GM12878 (cell line): ENCODE data around the gene AK8. TPM values are rescaled to one million over a fixed set of nuclear protein-coding genes. Genes with fewer than 3 reads are reported as not detected.

Experiments
- ATAC-seq: fragments of 200-7000 bp; cut with Tn5 transposase; 3 replicates; pipeline ENCODE4 v1.9.1; 2020; ENCODE audit warnings: mild to moderate bottlenecking, moderate library complexity
- BruUV-seq: library from RNA; stranded (reverse); fragments of 400-500 nt; replicated peaks from 2 replicates; lab custom pipeline; 2021; lab: Mats Ljungman, UMichigan
- CTCF ChIA-PET: fragments of 300-600 bp; sonication (Branson Sonifier 250); formaldehyde crosslinking; extraction: SDS; loops from one replicate; lab custom pipeline; 2021; ENCODE audit warnings: inconsistent platforms; lab: Yijun Ruan, JAX
- POLR2A ChIA-PET: fragments of 350-600 bp; formaldehyde crosslinking; extraction: SDS; loops from one replicate; lab custom pipeline; 2021; ENCODE audit warnings: inconsistent platforms; lab: Charles Lee
- RAD21 ChIA-PET: fragments of 300-600 bp; sonication (Branson Sonifier 250); formaldehyde crosslinking; loops from one replicate; lab custom pipeline; 2023; ENCODE audit warnings: antibody characterized with exemption; ENCODE audit not compliant: unreplicated experiment; lab: Charles Lee
- SMC1A ChIA-PET: fragments of 300-600 bp; sonication (Branson Sonifier 250); formaldehyde crosslinking; loops from one replicate; lab custom pipeline; 2023; ENCODE audit not compliant: unreplicated experiment, uncharacterized antibody; lab: Charles Lee
- DNase-seq: peaks from one replicate; pipeline ENCODE4 v3.0.0-alpha.2; 2011; ENCODE audit warnings: low read depth, low spot score
- FAIRE-seq: peaks from 3 replicates; lab custom pipeline; 2011; peaks lifted over from hg19 to GRCh38; lab: Jason Lieb, UNC
- H2AFZ ChIP-seq: 2 replicates; pipeline ENCODE4 v1.6.0; 2011; ENCODE audit warnings: low read depth, low read length, control low read depth; ENCODE audit not compliant: control insufficient read depth
- H3K27ac ChIP-seq: 2 replicates; pipeline ENCODE4 v1.5.1; 2011; ENCODE audit warnings: control low read depth; ENCODE audit not compliant: control insufficient read depth, insufficient read depth
- H3K27me3 ChIP-seq, 2 experiments: replicated peaks in 1 of 2; 2 replicates each; pipeline versions ENCODE4 v1.6.0 to v1.6.1; 2011; ENCODE audit warnings: low read length in 1 of 2; ENCODE audit not compliant: control insufficient read depth in 2 of 2, insufficient read depth in 2 of 2
- H3K36me3 ChIP-seq, 2 experiments: 2 replicates each; pipeline ENCODE4 v1.5.1; 2011; ENCODE audit warnings: low read length in 1 of 2; ENCODE audit not compliant: control insufficient read depth in 2 of 2, insufficient read depth in 2 of 2
- H3K4me1 ChIP-seq: 2 replicates; pipeline ENCODE4 v1.6.1; 2011; ENCODE audit warnings: mild to moderate bottlenecking, low read length, moderate library complexity, mixed read lengths; ENCODE audit not compliant: control insufficient read depth, insufficient read depth
- H3K4me2 ChIP-seq: 2 replicates; pipeline ENCODE4 v1.6.0; 2011; ENCODE audit warnings: control low read depth; ENCODE audit not compliant: control insufficient read depth, insufficient read depth
- H3K4me3 ChIP-seq: fragments of 200-600 bp; sonication (generic); 2 replicates; pipeline ENCODE4 v1.5.1; 2016
- H3K79me2 ChIP-seq: 2 replicates; pipeline ENCODE4 v1.6.0; 2011; ENCODE audit warnings: low read length; ENCODE audit not compliant: control insufficient read depth, insufficient read depth
- H3K9ac ChIP-seq: 2 replicates; pipeline ENCODE4 v1.8.0; 2011; ENCODE audit warnings: low read length, control low read depth, mixed read lengths; ENCODE audit not compliant: control insufficient read depth, insufficient read depth
- H3K9me3 ChIP-seq: replicated peaks from 3 replicates; pipeline ENCODE4 v1.5.1; 2011; ENCODE audit warnings: mild to moderate bottlenecking, low read length; ENCODE audit not compliant: control insufficient read depth, insufficient read depth
- H4K20me1 ChIP-seq: 2 replicates; pipeline ENCODE4 v1.6.0; 2011; ENCODE audit not compliant: control insufficient read depth, insufficient read depth
- BRCA1 ChIP-seq: IDR thresholded peaks from 2 replicates; pipeline ENCODE4 v1.6.1; 2011; ENCODE audit warnings: low read depth, low read length, improper control_type of control experiment
- CHD2 ChIP-seq: IDR thresholded peaks from 2 replicates; pipeline ENCODE4 v1.6.1; 2011; ENCODE audit warnings: low read depth, low read length, improper control_type of control experiment, borderline replicate concordance
- CREM ChIP-seq: IDR thresholded peaks from 2 replicates; pipeline ENCODE4 v1.6.1; 2014; ENCODE audit warnings: antibody characterized with exemption, low read depth
- EGR1 ChIP-seq, 2 experiments: IDR thresholded peaks; 1 replicate in 1 of 2; 2 replicates in 1 of 2; pipeline ENCODE4 v1.6.1; 2011 to 2012; ENCODE audit warnings: low read depth in 2 of 2, low read length in 2 of 2, borderline replicate concordance in 1 of 2, mild to moderate bottlenecking in 1 of 2, moderate library complexity in 1 of 2
- MTA2 ChIP-seq: fragments of 450-650 bp; IDR thresholded peaks from 2 replicates; pipeline ENCODE4 v1.6.1; 2016; ENCODE audit warnings: low read depth, mild to moderate bottlenecking, moderate library complexity
- POLR2A ChIP-seq: IDR thresholded peaks from 2 replicates; pipeline ENCODE4 v1.6.1; 2011; ENCODE audit warnings: low read depth, mild to moderate bottlenecking, low read length
- RB1 ChIP-seq: fragments of 450-650 bp; formaldehyde crosslinking; IDR thresholded peaks from 2 replicates; pipeline ENCODE4 v1.6.1; 2017; ENCODE audit warnings: mild to moderate bottlenecking, borderline replicate concordance
- SMAD5 ChIP-seq: IDR thresholded peaks from 2 replicates; pipeline ENCODE4 v1.6.1; 2016; ENCODE audit warnings: antibody characterized with exemption, low read depth
- SREBF1 ChIP-seq: IDR thresholded peaks from 2 replicates; pipeline ENCODE4 v1.6.1; 2012; ENCODE audit warnings: mild to moderate bottlenecking, low read length
- ZNF207 ChIP-seq: fragments of 450-650 bp; IDR thresholded peaks from 2 replicates; pipeline ENCODE4 v1.6.1; 2014; ENCODE audit warnings: antibody characterized with exemption, mild to moderate bottlenecking, borderline replicate concordance
- WGBS: methylation state at CpG from one replicate; pipeline ENCODE4 v1.1.6; 2016; ENCODE audit warnings: low lambda C conversion rate; ENCODE audit not compliant: insufficient replicate concordance, insufficient coverage; ENCODE audit errors: missing lambda C conversion rate; 5-methylcytosine and 5-hydroxymethylcytosine counted together
- in situ Hi-C: fragments of 300-500 bp; cut with MboI; formaldehyde crosslinking; loops from 9 replicates; pipeline ENCODE4 v1.14.3; 2018; ENCODE audit warnings: mixed read lengths
- intact Hi-C: fragments of 100-400 bp; cut with micrococcal nuclease; formaldehyde crosslinking; loops from one replicate; pipeline ENCODE4 v1.14.2; 2022; ENCODE audit not compliant: unreplicated experiment
- polyA plus RNA-seq, 11 experiments: library from polyadenylated mRNA; depleted of rRNA in 4 of 11; unstranded in 6 of 11; stranded (reverse) in 5 of 11; fragments of >200 nt; fragmentation: Nextera tagmentation in 4 of 11; fragmentation: Illumina TruSeq in 1 of 11; extraction: Ambion mirVana in 4 of 11; extraction: Trizol in 1 of 11; gene quantifications; 1 replicate in 1 of 11; 2 replicates in 10 of 11; pipeline versions ENCODE4 v1.2.1 to v1.2.3, GENCODE V29; 2011 to 2016; ENCODE audit warnings: inconsistent platforms in 2 of 11, missing spikeins in 2 of 11, low read depth in 1 of 11
- total RNA-seq, 4 experiments: library from RNA; depleted of rRNA in 3 of 4; stranded (reverse); fragments of >200 nt in 3 of 4; fragmentation: Illumina TruSeq in 1 of 4; extraction: Trizol in 1 of 4; gene quantifications; 2 replicates each; pipeline versions ENCODE4 v1.2.1 to v1.2.3, GENCODE V29; 2013 to 2021
- TF ChIP-seq, protein P1 (sequence below): IDR thresholded peaks from 2 replicates; pipeline ENCODE4 v1.6.1; 2012; ENCODE audit warnings: improper control_type of control experiment, low read depth, low read length; ENCODE audit not compliant: insufficient replicate concordance
- TF ChIP-seq, protein P2 (sequence below): IDR thresholded peaks from 2 replicates; pipeline ENCODE4 v1.6.1; 2012; ENCODE audit warnings: low read length, inconsistent platforms
- TF ChIP-seq, protein P3 (sequence below): fragments of 450-650 bp; conservative IDR thresholded peaks from 2 replicates; pipeline ENCODE4 v1.6.1; 2017; ENCODE audit warnings: mild to moderate bottlenecking, moderate library complexity

The AK8 gene
- total and polyA plus RNA-seq, 10 of the 15 experiments (the other 5 are each of a cell fraction or from before 2014, with no cell fraction given), result 0.03 to 0.12 (median 0.06) TPM; not detected in 5

DNA sequence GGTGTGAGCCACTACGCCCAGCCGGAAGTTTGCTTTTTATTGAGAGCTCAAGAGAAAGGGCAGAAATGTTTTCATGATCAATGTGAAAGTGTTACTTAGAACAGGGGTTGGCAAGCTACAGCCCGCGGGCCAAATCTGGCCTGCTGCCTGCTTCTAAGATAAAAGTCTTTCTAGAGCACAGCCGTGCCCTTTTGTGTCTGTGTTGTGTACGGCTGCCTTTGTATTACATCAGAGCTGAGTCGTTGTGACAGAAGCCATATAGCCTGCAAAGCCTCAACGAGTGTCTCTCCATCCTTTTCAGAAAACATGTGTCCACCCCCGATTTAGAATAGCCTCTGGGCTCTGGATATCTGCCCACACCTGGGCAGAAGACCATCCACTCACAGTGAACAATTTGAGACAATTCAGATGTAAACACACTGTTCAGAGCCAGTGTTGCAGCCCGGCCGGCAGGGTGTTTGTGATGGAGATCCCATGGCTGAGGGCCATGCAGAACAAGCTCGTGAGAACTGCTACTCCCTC lies 28.8 kb downstream of the AK8 start (continued):
- TF ChIP-seq, protein P1, sequence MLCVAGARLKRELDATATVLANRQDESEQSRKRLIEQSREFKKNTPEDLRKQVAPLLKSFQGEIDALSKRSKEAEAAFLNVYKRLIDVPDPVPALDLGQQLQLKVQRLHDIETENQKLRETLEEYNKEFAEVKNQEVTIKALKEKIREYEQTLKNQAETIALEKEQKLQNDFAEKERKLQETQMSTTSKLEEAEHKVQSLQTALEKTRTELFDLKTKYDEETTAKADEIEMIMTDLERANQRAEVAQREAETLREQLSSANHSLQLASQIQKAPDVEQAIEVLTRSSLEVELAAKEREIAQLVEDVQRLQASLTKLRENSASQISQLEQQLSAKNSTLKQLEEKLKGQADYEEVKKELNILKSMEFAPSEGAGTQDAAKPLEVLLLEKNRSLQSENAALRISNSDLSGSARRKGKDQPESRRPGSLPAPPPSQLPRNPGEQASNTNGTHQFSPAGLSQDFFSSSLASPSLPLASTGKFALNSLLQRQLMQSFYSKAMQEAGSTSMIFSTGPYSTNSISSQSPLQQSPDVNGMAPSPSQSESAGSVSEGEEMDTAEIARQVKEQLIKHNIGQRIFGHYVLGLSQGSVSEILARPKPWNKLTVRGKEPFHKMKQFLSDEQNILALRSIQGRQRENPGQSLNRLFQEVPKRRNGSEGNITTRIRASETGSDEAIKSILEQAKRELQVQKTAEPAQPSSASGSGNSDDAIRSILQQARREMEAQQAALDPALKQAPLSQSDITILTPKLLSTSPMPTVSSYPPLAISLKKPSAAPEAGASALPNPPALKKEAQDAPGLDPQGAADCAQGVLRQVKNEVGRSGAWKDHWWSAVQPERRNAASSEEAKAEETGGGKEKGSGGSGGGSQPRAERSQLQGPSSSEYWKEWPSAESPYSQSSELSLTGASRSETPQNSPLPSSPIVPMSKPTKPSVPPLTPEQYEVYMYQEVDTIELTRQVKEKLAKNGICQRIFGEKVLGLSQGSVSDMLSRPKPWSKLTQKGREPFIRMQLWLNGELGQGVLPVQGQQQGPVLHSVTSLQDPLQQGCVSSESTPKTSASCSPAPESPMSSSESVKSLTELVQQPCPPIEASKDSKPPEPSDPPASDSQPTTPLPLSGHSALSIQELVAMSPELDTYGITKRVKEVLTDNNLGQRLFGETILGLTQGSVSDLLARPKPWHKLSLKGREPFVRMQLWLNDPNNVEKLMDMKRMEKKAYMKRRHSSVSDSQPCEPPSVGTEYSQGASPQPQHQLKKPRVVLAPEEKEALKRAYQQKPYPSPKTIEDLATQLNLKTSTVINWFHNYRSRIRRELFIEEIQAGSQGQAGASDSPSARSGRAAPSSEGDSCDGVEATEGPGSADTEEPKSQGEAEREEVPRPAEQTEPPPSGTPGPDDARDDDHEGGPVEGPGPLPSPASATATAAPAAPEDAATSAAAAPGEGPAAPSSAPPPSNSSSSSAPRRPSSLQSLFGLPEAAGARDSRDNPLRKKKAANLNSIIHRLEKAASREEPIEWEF, result no peak

DNA sequence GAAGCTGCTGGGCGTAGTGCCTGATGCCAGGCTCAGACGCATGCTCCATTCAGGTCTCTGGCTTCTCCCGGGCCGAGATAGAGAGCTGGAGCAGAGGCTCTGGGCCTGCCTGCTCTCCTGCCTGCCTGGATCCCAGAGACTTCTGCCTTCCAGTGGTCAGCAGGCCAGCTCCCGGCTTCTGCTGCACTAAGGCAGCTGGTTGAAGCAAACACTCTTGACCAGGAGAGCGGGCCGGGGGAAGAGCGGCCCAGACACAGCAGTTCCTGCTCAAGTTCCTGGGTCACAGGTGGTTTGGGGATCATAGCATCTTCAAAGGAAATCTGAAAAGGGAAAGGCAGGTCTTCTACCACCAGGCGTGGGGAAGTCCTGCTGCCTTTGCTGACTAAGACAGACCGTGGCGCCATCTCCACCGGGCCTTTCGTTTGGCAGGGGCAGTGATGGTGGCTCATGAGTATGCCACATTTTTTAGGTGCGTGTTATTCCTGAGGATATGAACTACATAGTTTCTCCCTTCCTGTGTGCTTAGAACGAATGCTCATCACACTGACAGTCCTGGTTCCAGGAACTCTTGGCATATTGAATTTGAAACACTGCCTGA lies 31.1 kb downstream of the AK8 start:
- CTCF ChIA-PET, result interaction anchor here (0.6 to 3.5 kb wide), 2 partner anchors 55 to 184 kb away, joined by 3 to 16 read pairs; partner anchors contain the start of gene GTF3C5
- Histone ChIP-seq H3K4me2 (no peak overlapping the region), H2AFZ (no peak overlapping the region), H3K4me3 (no peak overlapping the region), H3K36me3 (no peaks in the 10 kb centered on the region), H3K79me2 (no peaks in the 10 kb centered on the region), H3K27ac (no peak overlapping the region), H4K20me1 (no peaks in the 10 kb centered on the region), H3K9ac (no peak overlapping the region), H3K4me1 (no peaks in the 10 kb centered on the region), H3K9me3 (no peaks in the 10 kb centered on the region), H3K27me3 (no peaks in the 10 kb centered on the region)
- SMC1A ChIA-PET, result interaction anchor here (1.4 kb wide), 1 partner anchor 54 kb away, joined by 3 read pairs; no protein-coding TSS in a partner anchor
- POLR2A ChIA-PET, result no interaction called here
- intact Hi-C loops, result no loop called here
- in situ Hi-C loops, result no loop called here
- RAD21 ChIA-PET, result no interaction called here
- no TSS peak for BruUV-seq
- no peak for ATAC-seq
- DNase-seq, result no peak
- FAIRE-seq, result no peak
- WGBS, result 76% methylated on average over 15 of the region's 15 CpGs
- TF ChIP-seq EGR1 (IDR thresholded peaks at IDR 0.05; ENCODE audit: borderline replicate concordance in 1 of 2, low read depth in 2 of 2, low read length in 2 of 2), result no peak
- no peak for TF ChIP-seq POLR2A
- no peak for TF ChIP-seq CHD2
- no peak for TF ChIP-seq MTA2
- no peak for TF ChIP-seq ZNF207
- TF ChIP-seq RB1, result no peak
- TF ChIP-seq SREBF1, result no peak
- TF ChIP-seq, protein P2, sequence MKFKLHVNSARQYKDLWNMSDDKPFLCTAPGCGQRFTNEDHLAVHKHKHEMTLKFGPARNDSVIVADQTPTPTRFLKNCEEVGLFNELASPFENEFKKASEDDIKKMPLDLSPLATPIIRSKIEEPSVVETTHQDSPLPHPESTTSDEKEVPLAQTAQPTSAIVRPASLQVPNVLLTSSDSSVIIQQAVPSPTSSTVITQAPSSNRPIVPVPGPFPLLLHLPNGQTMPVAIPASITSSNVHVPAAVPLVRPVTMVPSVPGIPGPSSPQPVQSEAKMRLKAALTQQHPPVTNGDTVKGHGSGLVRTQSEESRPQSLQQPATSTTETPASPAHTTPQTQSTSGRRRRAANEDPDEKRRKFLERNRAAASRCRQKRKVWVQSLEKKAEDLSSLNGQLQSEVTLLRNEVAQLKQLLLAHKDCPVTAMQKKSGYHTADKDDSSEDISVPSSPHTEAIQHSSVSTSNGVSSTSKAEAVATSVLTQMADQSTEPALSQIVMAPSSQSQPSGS, result no peak
- no peak for TF ChIP-seq SMAD5
- no peak for TF ChIP-seq BRCA1
- no peak for TF ChIP-seq CREM
- TF ChIP-seq, protein P3, sequence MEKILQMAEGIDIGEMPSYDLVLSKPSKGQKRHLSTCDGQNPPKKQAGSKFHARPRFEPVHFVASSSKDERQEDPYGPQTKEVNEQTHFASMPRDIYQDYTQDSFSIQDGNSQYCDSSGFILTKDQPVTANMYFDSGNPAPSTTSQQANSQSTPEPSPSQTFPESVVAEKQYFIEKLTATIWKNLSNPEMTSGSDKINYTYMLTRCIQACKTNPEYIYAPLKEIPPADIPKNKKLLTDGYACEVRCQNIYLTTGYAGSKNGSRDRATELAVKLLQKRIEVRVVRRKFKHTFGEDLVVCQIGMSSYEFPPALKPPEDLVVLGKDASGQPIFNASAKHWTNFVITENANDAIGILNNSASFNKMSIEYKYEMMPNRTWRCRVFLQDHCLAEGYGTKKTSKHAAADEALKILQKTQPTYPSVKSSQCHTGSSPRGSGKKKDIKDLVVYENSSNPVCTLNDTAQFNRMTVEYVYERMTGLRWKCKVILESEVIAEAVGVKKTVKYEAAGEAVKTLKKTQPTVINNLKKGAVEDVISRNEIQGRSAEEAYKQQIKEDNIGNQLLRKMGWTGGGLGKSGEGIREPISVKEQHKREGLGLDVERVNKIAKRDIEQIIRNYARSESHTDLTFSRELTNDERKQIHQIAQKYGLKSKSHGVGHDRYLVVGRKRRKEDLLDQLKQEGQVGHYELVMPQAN, result no peak
